Chondrocyte (in vitro differentiated cells): Measurements from ENCODE around the gene KAZN. TPM values are rescaled to one million over a fixed set of nuclear protein-coding genes. Genes with fewer than 3 reads are reported as not detected.
A peak's percentile ranks its signal among the peaks of the same experiment; 100 is the strongest.

Source experiments
- DNase-seq: peaks from one replicate; pipeline ENCODE4 v3.0.0; 2021; ENCODE audit warnings: mixed read lengths, low spot score
- H3K27ac Mint-ChIP-seq: one replicate; pipeline ENCODE4 v1.8.0; 2021; ENCODE audit warnings: mild to moderate bottlenecking, moderate library complexity, mixed read lengths; ENCODE audit not compliant: unreplicated experiment
- H3K27me3 Mint-ChIP-seq: 2 replicates; pipeline ENCODE4 v1.8.0; 2021; ENCODE audit warnings: low read depth, mixed read lengths
- H3K36me3 Mint-ChIP-seq: 2 replicates; pipeline ENCODE4 v1.8.0; 2021; ENCODE audit warnings: low read depth, mixed read lengths
- H3K4me1 Mint-ChIP-seq: 2 replicates; pipeline ENCODE4 v1.8.0; 2021; ENCODE audit warnings: low read depth, mild to moderate bottlenecking, mixed read lengths
- H3K4me3 Mint-ChIP-seq: one replicate; pipeline ENCODE4 v1.8.0; 2021; ENCODE audit warnings: mild to moderate bottlenecking, moderate library complexity, mixed read lengths; ENCODE audit not compliant: unreplicated experiment
- H3K9me3 Mint-ChIP-seq: 2 replicates; pipeline ENCODE4 v1.8.0; 2021; ENCODE audit warnings: low read depth, mixed read lengths
- CTCF ChIP-seq: fragments of 200-600 bp; sonication (generic); IDR thresholded peaks from 2 replicates; pipeline ENCODE4 v1.5.0; 2021; ENCODE audit warnings: antibody characterized with exemption, mild to moderate bottlenecking, moderate library complexity
- total RNA-seq: library from RNA; stranded (reverse); gene quantifications from 3 replicates; pipeline ENCODE4 v1.2.1, GENCODE V29; 2021

The KAZN gene
- total RNA-seq, 1 donor from 2014 or later, result 29.6 TPM

DNA sequence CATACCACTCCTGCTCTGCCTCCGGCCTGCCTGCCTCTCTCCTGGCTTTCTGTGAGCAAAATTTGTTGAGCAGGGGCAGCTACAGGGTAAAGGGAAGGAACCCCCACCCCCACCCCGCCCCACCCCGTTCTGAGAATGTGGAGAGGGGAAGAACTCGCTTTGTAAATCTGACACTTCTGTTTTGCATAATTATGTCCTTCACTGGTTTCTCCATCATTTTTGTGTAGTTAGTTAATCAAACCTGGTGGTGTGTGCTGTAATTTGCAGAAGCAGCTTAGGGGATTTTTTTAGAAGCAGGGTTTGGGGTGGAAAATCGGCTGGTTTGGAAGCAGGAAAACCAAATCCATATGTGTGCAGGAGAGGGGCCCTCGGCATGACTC, 497.0 kb downstream of the KAZN start:
- Mint-ChIP-seq H3K36me3 (no peaks in the 10 kb centered on the region), H3K9me3 (no peaks in the 10 kb centered on the region), H3K4me1 (peaks cover 2% of the 10 kb centered on the region), H3K27ac (no peak overlapping the region), H3K4me3 (no peak overlapping the region), H3K27me3 (peaks cover 17% of the 10 kb centered on the region)
- TF ChIP-seq CTCF, result no peak
- no peak for DNase-seq

DNA sequence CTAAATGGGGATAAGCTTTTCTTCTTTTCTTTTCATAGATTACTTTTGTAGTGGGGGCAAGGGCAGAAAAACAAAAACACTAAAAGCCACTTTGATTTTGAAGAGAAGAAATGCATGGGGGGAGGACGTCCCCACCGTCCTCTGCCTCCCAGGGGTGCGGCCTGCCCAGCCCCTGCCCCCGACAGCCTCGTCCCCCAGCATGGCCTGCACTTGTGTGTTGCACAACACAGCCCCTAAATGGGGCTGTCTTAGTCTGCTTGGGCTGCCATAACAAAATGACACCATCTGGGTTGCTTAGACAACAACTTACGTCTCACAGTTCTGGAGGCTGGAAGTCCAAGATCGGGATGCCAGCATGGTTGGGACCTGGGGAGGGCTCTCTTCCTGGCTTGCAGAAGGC, 497.8 kb downstream of the KAZN start:
- TF ChIP-seq CTCF, result no peak
- peak; percentile 62 for DNase-seq
- Mint-ChIP-seq H3K9me3 (no peaks in the 10 kb centered on the region), H3K4me3 (no peak overlapping the region), H3K4me1 (no peaks in the 10 kb centered on the region), H3K27me3 (peaks cover 22% of the 10 kb centered on the region), H3K36me3 (no peaks in the 10 kb centered on the region), H3K27ac (no peak overlapping the region)

- Mint-ChIP-seq H3K27me3 (peaks cover 29% of the 10 kb centered on the region), H3K9me3 (no peaks in the 10 kb centered on the region), H3K27ac (no peak overlapping the region), H3K4me1 (no peaks in the 10 kb centered on the region), H3K4me3 (no peak overlapping the region), H3K36me3 (peaks cover 3% of the 10 kb centered on the region)
- no peak for TF ChIP-seq CTCF
- peak; percentile 46 for DNase-seq
Measured at GRCh38 chr1:15098176-15099125, 500.0 kb downstream of the KAZN start.

DNA sequence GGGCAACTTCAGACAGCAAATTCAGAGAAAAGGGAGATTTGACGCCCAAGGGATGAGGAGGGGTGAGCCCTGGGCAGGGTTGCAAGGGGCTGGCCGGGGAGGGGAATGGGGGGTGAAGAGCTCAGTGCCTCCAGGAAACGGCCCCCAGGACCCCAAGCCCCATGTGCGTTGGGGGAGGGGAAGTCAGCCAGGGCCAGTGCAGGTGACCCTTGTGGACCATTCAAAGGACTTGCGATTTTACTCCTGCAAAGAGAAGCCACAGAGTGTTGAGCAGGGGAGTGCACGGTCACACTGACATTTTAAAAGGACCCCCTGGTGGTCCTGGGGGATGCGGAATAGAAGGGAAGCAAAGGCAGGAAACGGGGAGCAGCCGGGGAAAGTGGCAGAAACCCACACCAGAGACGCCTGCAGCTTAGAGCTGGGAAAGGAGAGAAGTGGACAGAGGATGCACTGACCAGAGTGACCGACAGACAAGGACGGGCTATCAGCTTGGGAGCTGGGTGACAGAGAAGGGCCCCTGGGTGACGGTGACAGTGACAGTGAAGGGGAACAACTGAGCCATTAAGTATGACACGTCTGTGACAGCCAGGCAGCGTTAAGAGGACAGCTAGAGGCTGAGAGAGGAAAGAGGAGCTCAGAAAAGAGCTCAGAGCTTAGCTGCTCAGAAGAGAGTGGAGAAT, 501.1 kb downstream of the KAZN start:
- Mint-ChIP-seq H3K27ac (no peak overlapping the region), H3K36me3 (peaks cover 3% of the 10 kb centered on the region), H3K4me1 (no peaks in the 10 kb centered on the region), H3K9me3 (peaks cover 6% of the 10 kb centered on the region), H3K27me3 (peaks cover 29% of the 10 kb centered on the region), H3K4me3 (no peak overlapping the region)
- TF ChIP-seq CTCF, result no peak
- DNase-seq, result peak; percentile 54

DNA sequence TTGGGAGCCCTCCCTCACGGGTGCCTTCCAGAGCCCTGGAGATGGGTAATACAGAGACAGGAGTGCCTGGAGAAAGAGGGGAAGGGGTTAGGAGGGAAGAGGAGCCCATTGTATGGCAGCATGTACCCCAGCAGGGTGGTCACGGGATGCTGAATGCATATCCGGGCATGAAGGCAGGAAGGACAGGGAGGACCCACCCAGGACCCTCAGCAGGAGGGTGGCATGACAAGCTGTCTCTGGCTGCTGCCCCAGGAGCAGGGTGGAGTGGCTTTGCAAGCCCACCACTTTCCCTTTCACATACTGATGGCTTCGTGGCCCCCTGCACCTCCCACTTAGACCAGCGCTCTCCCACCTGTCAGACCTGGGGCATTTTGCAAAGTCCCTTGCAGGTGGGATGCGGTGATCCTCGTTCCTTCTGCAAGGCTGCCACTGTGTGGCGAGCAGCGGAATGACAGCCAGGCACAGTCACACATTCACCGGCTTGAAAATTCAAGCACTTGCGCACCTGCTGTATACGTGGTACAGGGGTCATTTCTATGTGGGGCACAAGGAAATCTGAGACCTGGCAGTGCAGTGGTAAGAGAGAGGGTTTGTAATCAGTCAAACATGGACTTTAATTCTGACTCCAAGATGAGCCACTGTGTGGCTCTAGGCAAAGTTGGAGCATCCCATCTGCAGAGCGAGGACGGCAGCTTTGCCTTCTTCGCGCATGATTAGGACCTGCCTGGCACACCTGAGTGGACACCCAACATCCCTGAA, 501.8 kb downstream of the KAZN start:
- TF ChIP-seq CTCF, result peak; percentile 98
- peak; percentile 75 for DNase-seq
- Mint-ChIP-seq H3K27me3 (peaks cover 29% of the 10 kb centered on the region), H3K36me3 (peaks cover 6% of the 10 kb centered on the region), H3K9me3 (peaks cover 11% of the 10 kb centered on the region), H3K4me3 (no peak overlapping the region), H3K27ac (no peak overlapping the region), H3K4me1 (no peaks in the 10 kb centered on the region)
